Coronary artery (tissue), 2 donors: ENCODE results near the gene LTBP1.

Source experiments
- DNase-seq: peaks from one replicate; pipeline ENCODE4 v3.0.0-alpha.2; 2017; ENCODE audit warnings: low spot score
- H3K27ac ChIP-seq, 2 donors: fragments of 200-600 bp; sonication (generic); one replicate each; pipeline ENCODE4 v1.5.1; 2016 to 2019
- H3K4me3 ChIP-seq: fragments of 200-600 bp; sonication (generic); 2 replicates; pipeline ENCODE4 v1.5.1; 2016; ENCODE audit warnings: mild to moderate bottlenecking, moderate library complexity
- TF ChIP-seq, protein P1 (sequence below): fragments of 200-600 bp; sonication (generic); IDR thresholded peaks from one replicate; pipeline ENCODE4 v1.5.1; 2019; ENCODE audit warnings: antibody characterized with exemption

The LTBP1 gene

DNA sequence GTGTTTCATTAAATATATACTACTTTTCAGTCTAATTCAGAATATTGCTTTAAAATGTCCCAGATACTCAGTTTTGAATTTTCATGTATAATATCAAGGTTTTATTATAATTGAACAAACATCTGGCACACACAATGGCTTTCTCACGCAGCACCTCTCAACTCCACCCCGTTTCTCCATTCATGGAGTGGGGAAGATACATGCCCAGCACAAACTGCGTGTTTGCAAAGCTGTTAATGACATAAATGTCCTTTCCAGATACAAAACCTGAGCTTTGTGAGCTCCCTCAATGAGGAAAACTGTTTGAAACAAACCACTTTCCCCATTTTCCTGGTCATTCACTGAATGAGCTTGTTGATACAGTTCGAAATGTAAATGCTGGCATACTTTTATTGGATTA is 379.3 kb downstream of the LTBP1 start:
- no peak overlapping the region for H3K4me3 ChIP-seq
- DNase-seq = no peak
- TF ChIP-seq, protein P1, sequence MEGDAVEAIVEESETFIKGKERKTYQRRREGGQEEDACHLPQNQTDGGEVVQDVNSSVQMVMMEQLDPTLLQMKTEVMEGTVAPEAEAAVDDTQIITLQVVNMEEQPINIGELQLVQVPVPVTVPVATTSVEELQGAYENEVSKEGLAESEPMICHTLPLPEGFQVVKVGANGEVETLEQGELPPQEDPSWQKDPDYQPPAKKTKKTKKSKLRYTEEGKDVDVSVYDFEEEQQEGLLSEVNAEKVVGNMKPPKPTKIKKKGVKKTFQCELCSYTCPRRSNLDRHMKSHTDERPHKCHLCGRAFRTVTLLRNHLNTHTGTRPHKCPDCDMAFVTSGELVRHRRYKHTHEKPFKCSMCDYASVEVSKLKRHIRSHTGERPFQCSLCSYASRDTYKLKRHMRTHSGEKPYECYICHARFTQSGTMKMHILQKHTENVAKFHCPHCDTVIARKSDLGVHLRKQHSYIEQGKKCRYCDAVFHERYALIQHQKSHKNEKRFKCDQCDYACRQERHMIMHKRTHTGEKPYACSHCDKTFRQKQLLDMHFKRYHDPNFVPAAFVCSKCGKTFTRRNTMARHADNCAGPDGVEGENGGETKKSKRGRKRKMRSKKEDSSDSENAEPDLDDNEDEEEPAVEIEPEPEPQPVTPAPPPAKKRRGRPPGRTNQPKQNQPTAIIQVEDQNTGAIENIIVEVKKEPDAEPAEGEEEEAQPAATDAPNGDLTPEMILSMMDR = no peak
- H3K27ac ChIP-seq = no peak overlapping the region

DNA sequence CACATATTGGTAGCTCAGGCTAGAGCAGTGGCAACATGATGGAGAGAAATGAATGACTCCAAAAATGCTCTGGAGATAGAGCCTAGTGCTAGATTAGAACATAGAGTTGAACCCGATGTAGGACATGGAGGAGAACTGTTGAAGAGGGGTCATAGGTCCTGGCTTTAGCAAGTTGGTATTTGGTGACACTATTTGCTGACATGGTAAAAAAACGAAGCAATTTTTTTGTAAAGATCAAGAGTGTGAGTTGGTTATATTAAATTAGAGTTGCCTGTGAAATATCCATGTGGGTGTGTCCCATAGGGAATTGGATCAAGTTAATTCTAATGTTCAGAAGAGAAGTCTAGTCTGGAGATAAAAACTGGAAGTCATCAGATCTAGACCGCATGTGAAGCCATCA is 386.7 kb downstream of the LTBP1 start:
- no peak for DNase-seq
- Histone ChIP-seq H3K27ac (no peak overlapping the region), H3K4me3 (no peak overlapping the region)
- TF ChIP-seq, protein P1 = no peak

DNA sequence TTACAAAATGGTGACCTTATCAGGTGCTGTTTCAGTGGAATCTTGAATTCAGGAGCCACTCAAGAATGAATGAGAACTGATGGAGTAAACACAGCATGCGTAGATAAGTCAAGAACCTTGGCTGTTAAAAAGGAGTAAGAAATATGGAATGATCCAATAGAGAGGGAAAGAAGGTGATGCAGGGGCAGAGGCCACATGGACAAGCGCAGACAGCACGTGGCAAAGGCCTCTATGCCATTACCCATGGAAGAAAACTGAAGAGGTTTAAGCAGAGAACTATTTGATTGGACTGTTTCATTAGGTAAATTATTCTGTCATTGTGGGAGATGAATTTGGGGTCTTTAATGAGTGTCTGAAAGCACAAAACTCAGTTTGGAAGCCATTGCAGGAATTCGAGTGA is 387.3 kb downstream of the LTBP1 start:
- no peak for DNase-seq
- Histone ChIP-seq H3K27ac (peak overlapping the region in 1 of 2 donors; percentile 9), H3K4me3 (no peak overlapping the region)
- TF ChIP-seq, protein P1 = no peak

GRCh38 chr2:33335516-33335915 is 388.8 kb downstream of the LTBP1 start:
- peak overlapping the region; percentile 24 to 36 for H3K27ac ChIP-seq
- DNase-seq = no peak
- TF ChIP-seq, protein P1 = no peak
- no peak overlapping the region for H3K4me3 ChIP-seq

DNA sequence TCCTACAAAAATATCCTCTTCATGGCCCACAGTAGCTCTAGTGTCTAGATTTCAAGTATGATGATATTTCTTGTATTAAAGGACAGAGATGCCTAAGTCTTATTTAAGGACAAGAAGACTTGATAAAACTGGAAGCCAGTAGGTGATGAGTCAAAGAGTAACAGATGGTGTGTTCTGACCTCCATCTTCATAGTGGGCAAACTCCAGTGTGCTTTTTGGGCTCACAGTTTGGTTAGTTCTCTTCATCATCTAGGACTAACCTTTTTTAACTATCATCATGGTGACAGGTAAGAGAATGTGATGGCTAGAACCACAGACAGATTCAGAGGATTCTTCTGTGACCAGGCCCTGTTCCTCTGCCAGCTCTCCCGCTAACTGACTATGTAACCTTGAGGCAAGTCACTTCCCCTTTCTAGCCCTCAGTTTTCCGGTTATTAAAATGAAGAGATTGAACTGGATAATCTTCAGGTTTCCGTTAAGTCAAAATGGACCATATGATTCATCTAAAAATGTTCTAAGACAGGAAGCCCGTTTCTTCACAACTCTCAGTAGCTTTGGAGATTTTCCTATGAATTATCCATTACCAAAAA is 389.4 kb downstream of the LTBP1 start:
- TF ChIP-seq, protein P1 = no peak
- H3K27ac ChIP-seq = peak overlapping the region in 1 of 2 donors; percentile 24
- no peak overlapping the region for H3K4me3 ChIP-seq
- no peak for DNase-seq

DNA sequence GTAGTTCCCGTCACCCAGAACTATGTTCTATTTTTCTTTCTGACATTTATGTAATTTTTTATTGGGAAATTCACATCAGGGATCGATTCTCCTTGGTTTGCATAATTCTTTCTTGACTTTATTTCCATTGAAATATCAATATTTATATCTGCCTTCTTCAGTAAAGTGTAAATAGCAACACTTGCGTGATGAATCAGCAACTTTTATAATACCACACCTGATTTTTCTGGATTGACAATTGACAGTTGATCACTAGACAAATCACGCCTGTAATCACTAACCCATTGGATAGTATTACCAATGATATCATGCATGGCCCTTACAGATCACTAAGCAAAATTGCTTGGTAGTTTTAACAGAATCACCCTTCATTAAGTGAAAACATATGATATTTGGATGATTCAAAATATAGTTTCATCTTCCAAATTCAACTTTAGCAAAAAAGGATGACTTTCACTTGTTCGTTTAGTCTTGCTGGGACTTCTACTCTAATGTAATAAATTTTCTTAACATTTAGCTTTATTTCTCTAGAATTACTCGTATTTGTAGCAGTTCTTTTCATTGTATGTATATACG is 390.7 kb downstream of the LTBP1 start:
- H3K4me3 ChIP-seq = no peak overlapping the region
- H3K27ac ChIP-seq = no peak overlapping the region
- no peak for DNase-seq
- TF ChIP-seq, protein P1 = no peak

GRCh38 chr2:33337981-33338380 is 391.2 kb downstream of the LTBP1 start:
- no peak for DNase-seq
- Histone ChIP-seq H3K4me3 (no peak overlapping the region), H3K27ac (peak overlapping the region in 1 of 2 donors; percentile 2)
- TF ChIP-seq, protein P1 = no peak
